Measurements from ENCODE around the gene PDE7B. TPM values are rescaled to one million over a fixed set of nuclear protein-coding genes. Genes with fewer than 3 reads are reported as not detected.

Gene PDE7B
- total RNA-seq, 1 experiment from 2014 or later: 27.1 TPM

DNA sequence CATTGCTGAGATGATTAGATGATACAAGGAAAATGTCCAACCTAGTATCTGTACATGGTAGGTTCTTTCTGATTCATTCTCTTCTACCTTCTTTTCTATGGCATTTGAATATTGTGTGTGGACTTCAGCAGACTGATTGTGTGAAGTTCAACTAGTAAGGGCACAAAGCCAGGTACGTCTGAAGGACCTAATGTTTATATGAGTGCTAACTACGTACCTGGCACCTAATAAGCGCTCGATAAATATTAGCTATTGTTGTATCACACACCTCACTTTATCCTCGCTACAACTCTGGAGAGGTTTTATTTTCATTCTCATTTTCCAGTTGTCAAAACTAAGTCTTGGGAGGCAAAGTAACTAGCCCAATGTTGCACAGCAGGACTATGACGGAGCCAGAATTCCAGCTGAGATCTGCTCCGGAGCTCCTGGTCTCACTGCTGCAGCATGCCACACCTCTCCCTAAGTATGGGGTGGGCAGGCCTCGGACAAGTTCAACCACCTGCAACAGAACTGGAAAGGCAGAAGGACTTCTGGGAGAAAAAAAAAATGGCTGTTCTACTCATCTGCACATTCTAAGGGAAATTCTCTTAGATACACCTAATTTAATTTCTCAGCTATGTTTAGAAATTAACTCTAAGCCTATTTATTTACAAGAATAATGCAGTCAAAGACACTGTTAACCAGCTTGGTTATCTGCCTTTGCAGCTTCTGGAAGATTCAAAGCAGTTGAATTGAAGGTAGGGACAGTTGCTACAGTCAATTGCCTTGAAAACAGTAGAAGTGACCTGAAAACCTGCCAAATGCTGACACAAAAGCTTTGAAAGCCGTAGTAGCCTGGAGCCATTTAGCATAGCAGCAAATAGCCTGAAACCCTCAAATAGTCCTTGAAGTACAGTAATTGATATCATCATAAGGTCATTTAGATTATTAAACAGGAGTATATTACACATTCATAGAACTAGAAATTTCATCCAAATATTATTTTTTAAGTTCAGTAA lies 165.0 kb downstream of the PDE7B start:
- DNase-seq (ENCODE audit: extremely low read depth, low read depth): peak; percentile 55

DNA sequence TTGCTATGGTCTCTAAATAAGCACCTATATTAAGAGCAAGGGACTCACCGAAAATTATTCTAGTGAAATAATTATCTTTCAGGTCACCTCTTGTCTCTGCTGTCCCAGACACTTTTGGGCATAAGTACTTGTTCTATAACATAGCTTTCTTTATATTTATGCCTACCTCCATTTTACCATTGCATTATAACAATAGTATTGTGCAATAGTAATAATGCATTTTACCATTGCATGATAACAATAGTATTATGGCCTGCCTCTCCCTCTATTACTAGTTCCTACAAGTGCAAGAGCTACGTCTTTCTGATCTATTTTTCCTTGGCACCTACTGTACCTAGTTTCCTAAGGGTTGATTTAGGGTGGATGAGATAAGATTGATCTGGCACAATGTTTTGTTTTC lies 169.2 kb downstream of the PDE7B start:
- DNase-seq (ENCODE audit: extremely low read depth, low read depth): no peak

DNA sequence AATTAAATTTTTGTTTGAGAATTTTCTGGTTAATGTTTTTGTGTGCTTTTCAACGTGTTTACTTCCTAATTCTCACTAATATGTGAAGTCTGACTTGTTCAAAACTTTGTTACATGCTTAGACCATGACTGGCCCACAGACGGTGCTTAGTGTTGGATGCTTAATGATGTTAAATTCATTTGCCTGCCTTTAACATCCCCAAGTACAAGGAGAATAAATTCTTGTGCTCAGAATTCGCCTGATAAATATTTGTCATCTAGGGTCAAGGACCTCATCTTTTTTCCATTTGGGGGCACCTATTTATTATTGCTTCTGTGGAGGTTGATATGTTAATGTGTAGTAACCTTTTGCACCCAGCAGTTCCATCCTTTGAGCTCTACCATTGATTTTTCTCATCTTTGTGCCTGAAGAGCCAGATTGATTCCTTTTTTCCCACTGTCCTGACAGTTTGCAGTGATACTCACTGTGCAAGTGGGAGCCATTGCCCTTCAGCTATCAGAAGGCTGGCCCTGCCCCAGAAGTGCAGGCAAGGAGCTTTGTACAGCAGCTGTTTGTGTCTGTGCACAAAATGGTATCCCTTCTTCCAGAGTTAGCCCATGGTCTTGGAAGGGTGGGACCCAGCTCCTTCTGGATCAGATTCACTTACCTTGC lies 170.8 kb downstream of the PDE7B start:
- DNase-seq (ENCODE audit: extremely low read depth, low read depth): no peak

DNA sequence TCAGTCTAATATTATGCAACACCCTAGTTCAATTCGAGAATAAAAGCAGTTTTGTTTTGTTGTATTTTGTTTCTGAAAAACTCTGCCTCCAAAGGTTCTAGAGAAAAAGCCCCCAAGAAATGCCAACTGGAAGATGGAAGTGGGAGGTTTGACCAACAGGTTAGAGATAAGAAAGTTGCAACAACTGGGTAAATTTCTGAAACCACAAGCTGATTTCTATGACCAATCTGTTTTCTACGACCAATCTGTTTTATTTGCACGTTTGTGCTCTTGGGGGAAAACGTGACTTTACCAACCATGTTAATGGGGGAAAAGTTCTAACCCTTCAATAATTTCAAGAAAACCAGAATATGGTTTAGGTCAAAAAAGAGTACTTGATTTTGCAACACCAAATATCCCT lies 173.2 kb downstream of the PDE7B start:
- DNase-seq (ENCODE audit: extremely low read depth, low read depth): no peak

DNA sequence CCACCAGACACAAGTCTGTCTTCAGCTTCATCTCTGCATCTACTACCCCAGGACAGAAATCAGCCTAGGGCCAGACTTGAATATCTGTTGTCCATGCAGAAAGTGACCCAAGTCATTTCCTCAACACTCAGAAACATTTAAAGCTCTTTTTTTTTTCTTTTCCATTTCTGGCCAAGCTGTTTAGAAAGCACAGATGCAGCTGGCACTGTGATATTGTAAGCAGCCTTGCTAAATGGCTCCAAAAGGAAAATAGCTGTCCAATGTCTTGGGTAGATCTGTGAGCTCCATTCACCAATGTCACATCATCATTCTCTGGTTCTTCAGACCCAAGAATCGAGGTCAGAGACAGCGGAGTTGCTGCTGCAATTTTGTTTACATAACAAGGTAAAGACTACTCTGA lies 174.2 kb downstream of the PDE7B start:
- DNase-seq (ENCODE audit: extremely low read depth, low read depth): no peak

DNA sequence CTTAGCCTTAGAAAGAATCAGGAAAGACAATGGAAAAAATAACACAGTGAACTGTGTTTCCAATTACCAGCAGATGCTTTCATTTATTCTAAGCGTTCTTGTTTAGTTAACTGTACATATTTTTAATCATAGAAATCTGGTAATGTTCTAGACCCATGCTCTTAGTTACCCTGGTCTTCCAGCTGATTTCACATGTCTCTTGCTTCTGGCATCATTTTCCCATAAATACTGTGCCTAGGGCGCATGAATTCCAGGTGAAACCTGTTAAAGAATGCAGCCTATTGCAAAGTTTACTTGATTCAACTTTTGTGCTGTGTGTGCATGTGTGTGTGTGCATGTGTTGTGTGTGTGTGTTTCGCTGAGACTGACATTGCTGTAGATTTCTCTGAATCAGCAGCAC lies 178.6 kb downstream of the PDE7B start:
- DNase-seq (ENCODE audit: extremely low read depth, low read depth): no peak

DNA sequence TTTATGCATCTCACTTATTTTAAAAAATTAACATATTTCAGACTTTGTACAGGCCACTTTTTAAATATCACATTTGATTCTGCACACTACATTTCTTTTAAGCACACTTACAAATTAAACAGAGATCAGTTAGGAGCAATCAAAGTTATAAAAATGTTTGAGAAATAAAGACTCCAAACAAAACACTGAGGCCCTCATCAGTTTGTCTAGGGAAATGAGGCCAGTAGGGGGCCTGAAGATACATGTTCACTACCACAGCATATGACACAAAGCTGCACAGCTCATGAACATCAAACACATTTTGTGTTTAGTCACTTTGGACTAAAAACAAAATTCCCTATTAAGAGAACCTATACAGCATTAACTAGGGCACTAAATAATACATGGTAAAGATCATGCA lies 180.5 kb downstream of the PDE7B start:
- no peak for DNase-seq (ENCODE audit: extremely low read depth, low read depth)

DNA sequence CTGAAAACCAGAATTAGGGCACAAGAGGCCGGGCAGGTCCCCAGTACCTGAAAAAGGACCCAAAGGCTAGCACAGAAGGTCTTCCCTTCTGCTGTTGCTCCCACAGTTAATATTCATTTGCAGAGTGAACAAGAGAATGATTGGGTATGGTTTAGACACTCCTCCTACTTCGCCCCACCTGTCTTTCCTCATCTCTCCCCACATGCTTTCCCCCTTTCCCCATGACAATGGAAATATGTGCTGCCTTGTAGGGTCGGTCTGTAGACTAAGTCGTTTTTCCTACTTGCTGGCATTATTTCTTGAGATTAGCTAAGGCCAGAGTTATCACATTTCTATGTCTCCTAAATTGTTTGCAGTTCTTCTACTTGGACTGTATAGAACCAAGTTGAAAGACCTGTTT lies 181.9 kb downstream of the PDE7B start:
- no peak for DNase-seq (ENCODE audit: extremely low read depth, low read depth)

DNA sequence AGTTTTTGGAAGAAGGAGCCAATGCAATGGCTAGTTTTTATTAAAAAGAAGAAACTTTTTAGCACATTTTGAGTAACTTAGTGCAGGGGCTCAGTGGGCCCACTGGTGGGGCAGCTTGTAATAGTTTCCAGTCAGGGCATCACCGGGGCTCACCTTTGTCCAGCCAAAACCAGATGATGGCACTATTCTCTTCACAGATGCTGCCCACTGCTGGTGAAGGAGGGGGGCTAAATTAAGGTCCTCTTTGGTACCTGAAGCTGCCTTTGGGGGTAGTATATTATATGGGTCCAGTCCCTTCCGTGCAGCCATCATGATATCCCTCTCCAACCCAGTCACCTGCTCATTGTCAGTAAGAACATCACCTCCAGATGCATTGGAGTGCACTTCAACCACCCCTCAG lies 182.9 kb downstream of the PDE7B start:
- DNase-seq (ENCODE audit: extremely low read depth, low read depth): no peak

DNA sequence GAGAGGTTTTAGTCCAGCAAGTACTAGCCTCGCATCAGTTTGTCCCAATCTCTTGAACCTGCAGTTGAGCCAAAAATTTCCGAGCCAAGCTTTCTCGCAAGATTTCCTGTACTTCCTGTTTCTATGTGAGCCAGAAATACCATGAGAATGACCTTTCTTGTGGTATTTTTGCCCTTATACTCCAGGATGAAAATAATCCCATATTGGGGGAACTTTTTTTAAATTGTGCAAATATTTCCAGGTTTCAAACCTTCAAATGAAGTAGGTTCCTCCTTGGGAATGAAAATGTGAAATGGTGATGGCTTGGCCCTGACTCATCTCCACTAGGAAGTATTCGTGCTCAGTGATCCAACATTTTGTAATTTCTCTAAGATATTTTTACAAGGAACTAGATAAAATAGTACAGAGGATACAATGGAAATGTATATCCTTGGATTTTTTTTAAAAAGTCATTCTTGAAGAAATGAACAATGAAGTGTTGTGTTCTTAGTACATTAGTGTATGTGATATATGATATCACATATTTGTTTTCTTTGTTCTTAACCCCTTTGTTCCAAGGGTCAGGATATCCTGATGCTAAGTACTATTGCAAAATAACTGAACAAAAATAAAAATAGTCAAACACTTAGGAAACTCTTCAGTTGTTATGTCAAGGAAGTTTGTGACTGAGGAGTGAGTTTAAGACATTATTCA lies 184.0 kb downstream of the PDE7B start:
- no peak for DNase-seq (ENCODE audit: extremely low read depth, low read depth)

DNA sequence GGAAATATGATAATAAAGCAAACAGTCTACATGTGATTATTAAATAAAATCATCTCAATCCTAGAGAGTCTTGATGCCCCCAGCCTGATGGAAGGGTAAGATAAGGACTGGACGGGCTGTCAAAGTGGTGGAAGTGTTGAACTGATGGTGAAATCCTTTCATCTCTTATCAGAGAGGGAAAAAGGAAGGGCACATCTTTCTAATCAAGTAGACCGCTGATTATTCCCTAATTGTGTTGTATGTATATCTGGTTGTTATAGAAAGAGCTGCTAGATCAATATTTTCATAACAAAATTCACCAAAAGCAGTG lies 184.5 kb downstream of the PDE7B start:
- no peak for DNase-seq (ENCODE audit: extremely low read depth, low read depth)

DNA sequence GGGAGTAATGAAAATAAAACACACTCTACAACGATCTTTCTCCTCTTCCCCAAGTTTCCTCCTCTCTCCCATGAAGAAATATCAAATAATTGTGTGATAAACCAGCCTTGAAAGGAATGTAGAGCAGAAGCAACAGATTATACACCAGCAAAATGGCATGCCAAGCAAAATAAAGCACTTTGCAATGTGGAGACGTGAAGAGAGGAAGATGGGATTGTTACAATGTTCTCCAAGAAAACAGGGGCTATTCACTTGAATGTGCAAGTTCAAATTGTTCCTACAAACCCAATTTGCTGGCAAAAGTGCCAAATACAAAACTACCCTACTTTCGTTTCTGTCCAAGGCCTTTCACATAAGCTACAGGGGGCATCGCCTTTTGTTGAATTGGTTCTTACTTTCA lies 185.1 kb downstream of the PDE7B start:
- DNase-seq (ENCODE audit: extremely low read depth, low read depth): no peak

DNA sequence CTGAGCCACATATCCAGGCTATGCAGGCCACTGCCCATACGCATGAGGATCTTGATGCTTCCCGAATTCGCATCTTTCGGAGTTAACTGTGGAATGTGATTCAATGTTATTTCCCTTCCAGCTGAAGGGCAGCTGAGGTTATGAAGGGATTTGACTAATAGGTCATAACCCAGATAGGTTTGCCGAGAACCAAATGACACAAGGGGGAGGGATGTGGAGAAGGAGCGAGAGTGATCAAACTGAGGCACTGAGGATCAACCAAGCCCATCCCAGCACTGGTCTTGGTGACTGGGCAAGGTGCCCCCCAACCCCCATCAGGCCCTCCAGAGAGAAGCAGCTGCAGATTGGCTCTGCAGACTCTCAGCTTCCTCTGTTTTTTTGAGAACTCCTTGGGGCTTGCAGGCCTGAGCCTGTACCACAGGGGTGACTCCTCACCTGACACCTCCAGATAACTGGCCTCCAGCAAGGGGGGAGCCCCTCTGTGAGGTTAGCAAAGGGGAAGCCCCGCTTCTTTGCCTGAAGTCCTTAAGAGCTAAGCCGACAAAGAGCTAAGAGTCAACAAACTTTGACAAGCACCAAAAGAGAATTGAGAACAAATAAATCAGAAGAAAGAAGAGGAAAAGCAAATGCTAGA lies 185.9 kb downstream of the PDE7B start:
- DNase-seq (ENCODE audit: extremely low read depth, low read depth): no peak

DNA sequence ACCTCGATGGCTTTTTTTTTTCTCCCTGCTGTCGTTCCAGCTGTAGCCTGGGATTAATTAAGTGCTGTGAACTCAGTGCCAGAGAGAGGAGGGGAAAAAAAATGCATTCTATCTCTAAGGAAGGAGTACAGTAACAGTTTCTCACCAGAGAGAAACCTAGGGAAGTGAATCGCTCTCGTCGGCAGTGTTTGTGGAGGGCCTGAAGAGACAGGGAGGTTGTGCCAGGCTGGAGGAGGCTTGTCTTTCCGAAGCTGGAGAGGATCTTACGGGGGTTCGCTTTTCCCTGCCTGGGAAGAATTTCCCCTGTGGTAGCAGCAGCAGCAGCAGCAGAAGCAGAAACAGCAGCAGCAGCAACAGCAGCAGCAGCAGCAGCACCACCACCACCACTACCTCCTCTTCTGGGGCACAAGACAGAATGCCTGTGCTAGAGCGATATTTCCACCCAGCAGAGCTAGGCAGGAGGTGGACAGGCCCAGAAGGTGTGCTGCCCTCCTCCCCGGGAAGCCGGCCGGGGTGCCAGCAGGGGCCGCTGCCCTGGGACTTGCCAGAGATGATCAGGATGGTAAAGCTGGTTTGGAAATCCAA lies 186.5 kb downstream of the PDE7B start:
- DNase-seq (ENCODE audit: extremely low read depth, low read depth): no peak

DNA sequence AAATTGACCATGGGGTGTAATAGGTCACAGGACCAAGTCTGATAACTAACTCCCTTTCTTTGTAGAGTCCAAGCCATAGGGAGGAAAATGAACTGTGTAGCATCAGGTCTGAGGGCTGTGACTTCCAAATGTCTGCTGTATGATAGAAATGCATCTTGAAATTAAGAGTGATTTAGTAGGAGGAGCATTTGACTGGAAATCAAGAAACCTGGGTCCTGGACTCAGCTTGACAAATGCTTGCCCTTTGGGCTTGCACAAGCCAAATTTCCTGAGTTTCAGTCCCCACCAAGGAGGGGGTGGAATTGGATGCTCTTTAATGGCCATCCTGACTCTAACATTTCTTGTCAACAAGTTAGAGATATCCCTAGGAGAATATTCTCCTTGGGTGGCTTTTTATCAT lies 187.0 kb downstream of the PDE7B start:
- DNase-seq (ENCODE audit: extremely low read depth, low read depth): no peak

DNA sequence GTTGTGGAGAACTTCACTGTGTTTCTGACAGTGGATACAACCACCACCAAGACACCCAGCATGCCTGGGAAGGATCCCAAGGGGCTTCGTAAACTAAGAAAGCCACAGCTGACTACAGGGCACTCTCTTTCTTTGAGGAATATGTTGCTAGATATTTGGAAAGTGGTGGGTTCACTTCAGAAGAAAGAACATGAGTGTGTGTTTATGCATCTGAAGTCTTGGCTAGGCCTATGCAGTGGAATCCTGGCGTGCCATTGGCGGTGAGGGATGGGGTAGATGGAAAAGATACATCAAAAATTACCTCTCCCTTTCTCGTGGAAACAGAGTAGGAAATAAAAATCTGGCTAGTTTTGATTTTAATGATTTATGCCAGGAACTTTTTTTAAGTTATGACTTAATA lies 187.7 kb downstream of the PDE7B start:
- DNase-seq (ENCODE audit: extremely low read depth, low read depth): no peak

DNA sequence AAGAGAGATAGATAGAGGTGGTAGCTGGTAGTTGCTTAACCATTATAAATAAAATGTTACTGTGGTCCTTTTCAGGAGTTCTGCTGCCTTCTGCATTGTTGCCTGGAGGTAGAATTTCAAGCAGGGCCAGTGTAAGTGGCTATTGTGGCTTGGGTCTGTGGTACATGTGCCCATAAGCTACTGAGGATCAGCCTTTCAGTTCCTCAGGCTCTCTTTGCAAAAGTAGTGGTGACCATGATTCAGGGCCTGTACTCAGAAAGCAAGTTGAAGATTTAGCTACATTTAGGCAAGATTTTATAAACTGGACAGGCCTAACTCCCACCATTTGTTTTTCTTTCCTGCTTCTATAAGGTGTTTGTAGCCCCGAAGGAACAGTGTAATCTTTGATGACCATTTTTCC lies 199.0 kb downstream of the PDE7B start:
- no peak for DNase-seq (ENCODE audit: extremely low read depth, low read depth)

DNA sequence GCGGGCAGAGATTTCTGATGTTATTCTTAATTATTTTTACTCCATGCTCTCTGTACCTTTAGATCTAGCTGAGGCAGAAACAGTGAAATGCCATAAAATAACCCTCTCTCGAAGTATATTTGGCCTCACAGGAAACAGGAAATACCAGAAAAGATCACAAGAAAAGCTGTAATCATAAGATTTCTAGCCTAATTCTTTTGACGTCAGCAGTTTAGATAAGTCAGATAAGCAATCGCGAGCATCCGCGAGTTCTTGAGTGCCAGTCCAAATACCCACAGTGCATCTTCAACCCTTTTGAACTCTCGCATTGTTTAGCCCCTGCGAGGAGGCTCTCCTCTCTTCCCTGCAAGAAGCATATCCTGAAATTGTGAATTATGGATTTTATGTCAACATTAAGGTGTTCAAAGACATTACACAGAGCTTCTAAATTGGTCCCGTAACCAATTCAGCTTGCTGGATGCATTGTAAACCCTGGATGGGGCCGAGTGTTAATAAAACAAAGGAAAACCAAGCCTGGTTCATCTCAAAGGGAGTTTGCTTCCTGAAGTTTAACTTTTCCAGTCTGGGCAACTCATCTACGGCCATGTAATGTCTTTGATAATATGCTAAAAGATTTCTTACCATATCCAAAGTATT lies 199.8 kb downstream of the PDE7B start:
- peak; percentile 61 for DNase-seq (ENCODE audit: extremely low read depth, low read depth)

DNA sequence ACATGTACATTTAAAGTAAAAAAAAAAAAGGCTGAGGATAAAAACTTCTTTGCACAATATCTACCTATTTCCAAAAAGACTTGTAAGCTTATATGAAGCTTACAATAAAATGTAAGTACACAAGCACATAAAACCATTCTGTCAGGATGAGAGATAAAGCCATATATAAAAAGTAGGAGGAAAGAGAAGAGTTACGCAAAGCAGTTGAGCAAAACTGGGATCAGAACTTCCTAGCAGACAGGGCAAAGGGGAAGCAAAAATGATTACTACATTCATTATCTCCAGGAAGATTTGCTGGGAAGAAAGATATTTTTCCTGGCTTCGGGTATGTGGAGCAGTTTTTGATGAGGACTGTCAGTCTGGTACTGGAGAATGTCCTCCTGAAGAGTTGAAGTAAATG lies 200.5 kb downstream of the PDE7B start:
- no peak for DNase-seq (ENCODE audit: extremely low read depth, low read depth)

DNA sequence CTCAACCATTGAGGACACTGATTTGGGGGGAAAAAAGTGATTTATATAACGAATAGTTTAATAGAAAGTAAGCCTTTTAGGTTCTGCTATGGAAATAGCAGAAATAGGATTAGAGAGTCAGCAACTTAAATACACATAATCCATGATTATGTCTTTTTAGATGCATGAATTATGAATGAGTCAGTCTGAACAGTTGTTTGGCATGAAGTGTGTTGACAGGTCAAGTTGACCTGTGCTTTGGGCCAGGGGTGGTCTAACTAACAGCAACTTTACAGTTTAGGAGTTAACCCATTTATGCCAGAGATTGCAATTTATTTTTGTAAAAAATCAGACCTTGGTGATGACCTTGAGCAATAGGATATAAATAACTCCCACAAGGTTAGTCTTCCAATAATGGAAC lies 207.4 kb downstream of the PDE7B start:
- DNase-seq (ENCODE audit: extremely low read depth, low read depth): no peak
